Measurements from ENCODE around the gene TMED1. TPM values are rescaled to one million over a fixed set of nuclear protein-coding genes. Genes with fewer than 3 reads are reported as not detected.

Gene TMED1
- total and polyA plus RNA-seq, 2 of the 13 experiments (the other 11 are each of a cell fraction or from before 2014, with no cell fraction given): 48.3 to 51.8 TPM

GRCh38 chr19:10835754-10836478 is at the start of gene TMED1 (continued):
- TF ChIP-seq PCBP2 (optimal IDR thresholded peaks at IDR 0.05; ENCODE audit: low read depth, low read length, poor library complexity, severe bottlenecking) (no peak), ZNF777 (CRISPR knock-in tag; IDR thresholded peaks at IDR 0.05) (no peak), PAF1 (CRISPR knock-in tag; IDR thresholded peaks at IDR 0.05) (no peak), ZFX (CRISPR knock-in tag; IDR thresholded peaks at IDR 0.05; ENCODE audit: low read depth) (peak; percentile 93), ZNF619 (CRISPR knock-in tag; IDR thresholded peaks at IDR 0.05) (no peak), SALL1 (CRISPR knock-in tag; IDR thresholded peaks at IDR 0.05) (peak; percentile 66), CHD4 (IDR thresholded peaks at IDR 0.05; ENCODE audit: borderline replicate concordance, low read length) (no peak), ZNF232 (CRISPR knock-in tag; IDR thresholded peaks at IDR 0.05; ENCODE audit: borderline replicate concordance) (peak; percentile 61; the same call in 1 of the 2 replicates), CAMTA2 (CRISPR knock-in tag; IDR thresholded peaks at IDR 0.05; ENCODE audit: borderline replicate concordance) (no peak), ZNF670 (CRISPR knock-in tag; IDR thresholded peaks at IDR 0.05; ENCODE audit: borderline replicate concordance) (no peak), ZNF326 (CRISPR knock-in tag; IDR thresholded peaks at IDR 0.05; ENCODE audit: borderline replicate concordance) (0 out of 2 replicates have a peak, but pooled peaks have one; percentile 70), RFX3 (CRISPR knock-in tag; IDR thresholded peaks at IDR 0.05) (no peak), CBX1 (IDR thresholded peaks at IDR 0.05; ENCODE audit: low read depth) (no peak), PATZ1 (CRISPR knock-in tag; IDR thresholded peaks at IDR 0.05) (peak; percentile 85), PPARG (CRISPR knock-in tag; conservative IDR thresholded peaks at IDR 0.05) (no peak)
- TF ChIP-seq, protein P1, sequence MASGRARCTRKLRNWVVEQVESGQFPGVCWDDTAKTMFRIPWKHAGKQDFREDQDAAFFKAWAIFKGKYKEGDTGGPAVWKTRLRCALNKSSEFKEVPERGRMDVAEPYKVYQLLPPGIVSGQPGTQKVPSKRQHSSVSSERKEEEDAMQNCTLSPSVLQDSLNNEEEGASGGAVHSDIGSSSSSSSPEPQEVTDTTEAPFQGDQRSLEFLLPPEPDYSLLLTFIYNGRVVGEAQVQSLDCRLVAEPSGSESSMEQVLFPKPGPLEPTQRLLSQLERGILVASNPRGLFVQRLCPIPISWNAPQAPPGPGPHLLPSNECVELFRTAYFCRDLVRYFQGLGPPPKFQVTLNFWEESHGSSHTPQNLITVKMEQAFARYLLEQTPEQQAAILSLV (CRISPR knock-in tag; IDR thresholded peaks at IDR 0.05; ENCODE audit: borderline replicate concordance): no peak
- TF ChIP-seq, protein P2, sequence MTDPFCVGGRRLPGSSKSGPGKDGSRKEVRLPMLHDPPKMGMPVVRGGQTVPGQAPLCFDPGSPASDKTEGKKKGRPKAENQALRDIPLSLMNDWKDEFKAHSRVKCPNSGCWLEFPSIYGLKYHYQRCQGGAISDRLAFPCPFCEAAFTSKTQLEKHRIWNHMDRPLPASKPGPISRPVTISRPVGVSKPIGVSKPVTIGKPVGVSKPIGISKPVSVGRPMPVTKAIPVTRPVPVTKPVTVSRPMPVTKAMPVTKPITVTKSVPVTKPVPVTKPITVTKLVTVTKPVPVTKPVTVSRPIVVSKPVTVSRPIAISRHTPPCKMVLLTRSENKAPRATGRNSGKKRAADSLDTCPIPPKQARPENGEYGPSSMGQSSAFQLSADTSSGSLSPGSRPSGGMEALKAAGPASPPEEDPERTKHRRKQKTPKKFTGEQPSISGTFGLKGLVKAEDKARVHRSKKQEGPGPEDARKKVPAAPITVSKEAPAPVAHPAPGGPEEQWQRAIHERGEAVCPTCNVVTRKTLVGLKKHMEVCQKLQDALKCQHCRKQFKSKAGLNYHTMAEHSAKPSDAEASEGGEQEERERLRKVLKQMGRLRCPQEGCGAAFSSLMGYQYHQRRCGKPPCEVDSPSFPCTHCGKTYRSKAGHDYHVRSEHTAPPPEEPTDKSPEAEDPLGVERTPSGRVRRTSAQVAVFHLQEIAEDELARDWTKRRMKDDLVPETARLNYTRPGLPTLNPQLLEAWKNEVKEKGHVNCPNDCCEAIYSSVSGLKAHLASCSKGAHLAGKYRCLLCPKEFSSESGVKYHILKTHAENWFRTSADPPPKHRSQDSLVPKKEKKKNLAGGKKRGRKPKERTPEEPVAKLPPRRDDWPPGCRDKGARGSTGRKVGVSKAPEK (CRISPR knock-in tag; IDR thresholded peaks at IDR 0.05; ENCODE audit: borderline replicate concordance): no peak
- TF ChIP-seq, protein P3, sequence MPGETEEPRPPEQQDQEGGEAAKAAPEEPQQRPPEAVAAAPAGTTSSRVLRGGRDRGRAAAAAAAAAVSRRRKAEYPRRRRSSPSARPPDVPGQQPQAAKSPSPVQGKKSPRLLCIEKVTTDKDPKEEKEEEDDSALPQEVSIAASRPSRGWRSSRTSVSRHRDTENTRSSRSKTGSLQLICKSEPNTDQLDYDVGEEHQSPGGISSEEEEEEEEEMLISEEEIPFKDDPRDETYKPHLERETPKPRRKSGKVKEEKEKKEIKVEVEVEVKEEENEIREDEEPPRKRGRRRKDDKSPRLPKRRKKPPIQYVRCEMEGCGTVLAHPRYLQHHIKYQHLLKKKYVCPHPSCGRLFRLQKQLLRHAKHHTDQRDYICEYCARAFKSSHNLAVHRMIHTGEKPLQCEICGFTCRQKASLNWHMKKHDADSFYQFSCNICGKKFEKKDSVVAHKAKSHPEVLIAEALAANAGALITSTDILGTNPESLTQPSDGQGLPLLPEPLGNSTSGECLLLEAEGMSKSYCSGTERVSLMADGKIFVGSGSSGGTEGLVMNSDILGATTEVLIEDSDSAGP (CRISPR knock-in tag; IDR thresholded peaks at IDR 0.05; ENCODE audit: borderline replicate concordance): peak; percentile 100
- TF ChIP-seq, protein P4, sequence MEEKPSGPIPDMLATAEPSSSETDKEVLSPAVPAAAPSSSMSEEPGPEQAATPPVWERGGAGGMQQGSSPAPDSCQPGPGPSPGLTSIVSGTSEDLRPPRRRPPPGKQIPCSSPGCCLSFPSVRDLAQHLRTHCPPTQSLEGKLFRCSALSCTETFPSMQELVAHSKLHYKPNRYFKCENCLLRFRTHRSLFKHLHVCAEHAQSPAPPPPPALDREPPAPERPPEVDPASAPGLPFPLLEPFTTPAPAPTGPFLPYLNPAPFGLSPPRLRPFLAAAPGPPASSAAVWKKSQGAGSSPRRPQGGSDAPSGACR (CRISPR knock-in tag; IDR thresholded peaks at IDR 0.05): peak; percentile 34; the same call in 1 of the 2 replicates
- TF ChIP-seq, protein P5, sequence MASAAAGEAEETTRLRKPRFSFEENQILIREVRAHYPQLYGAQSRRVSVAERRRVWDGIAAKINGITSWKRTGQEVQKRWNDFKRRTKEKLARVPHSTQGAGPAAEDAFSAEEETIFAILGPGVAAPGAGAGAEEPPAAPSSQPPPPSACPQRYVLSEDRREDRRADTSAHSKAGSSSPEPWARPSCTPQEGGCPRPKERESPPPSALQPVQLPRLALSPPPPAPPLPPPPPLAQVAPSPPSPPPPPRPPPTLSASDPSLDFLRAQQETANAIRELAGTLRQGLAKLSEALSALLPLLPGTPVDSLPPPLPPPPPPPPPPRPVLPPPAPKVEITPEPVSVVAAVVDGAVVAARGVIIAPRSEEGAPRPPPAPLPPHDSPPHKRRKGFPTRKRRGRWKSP (CRISPR knock-in tag; IDR thresholded peaks at IDR 0.05): no peak
